ENCODE results near the gene GART.
A peak's percentile ranks its signal among the peaks of the same experiment; 100 is the strongest.

GART gene

DNA sequence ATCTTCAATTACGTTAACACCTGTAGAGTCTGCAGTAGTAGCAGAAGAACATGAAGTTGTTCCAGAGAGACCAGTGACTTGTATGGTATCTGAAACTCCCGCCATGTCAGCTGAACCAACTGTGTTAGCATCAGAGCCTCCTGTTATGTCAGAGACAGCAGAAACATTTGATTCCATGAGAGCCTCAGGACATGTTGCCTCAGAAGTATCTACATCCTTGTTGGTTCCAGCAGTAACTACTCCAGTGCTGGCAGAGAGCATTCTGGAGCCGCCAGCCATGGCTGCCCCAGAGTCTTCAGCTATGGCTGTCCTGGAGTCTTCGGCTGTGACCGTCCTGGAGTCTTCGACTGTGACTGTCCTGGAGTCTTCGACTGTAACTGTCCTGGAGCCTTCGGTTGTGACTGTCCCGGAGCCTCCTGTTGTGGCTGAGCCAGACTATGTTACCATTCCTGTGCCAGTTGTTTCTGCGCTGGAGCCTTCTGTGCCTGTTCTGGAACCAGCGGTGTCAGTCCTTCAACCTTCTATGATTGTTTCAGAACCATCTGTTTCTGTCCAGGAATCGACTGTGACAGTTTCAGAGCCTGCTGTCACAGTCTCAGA is 11.2 kb upstream of the GART start:
- no peak for DNase-seq

DNA sequence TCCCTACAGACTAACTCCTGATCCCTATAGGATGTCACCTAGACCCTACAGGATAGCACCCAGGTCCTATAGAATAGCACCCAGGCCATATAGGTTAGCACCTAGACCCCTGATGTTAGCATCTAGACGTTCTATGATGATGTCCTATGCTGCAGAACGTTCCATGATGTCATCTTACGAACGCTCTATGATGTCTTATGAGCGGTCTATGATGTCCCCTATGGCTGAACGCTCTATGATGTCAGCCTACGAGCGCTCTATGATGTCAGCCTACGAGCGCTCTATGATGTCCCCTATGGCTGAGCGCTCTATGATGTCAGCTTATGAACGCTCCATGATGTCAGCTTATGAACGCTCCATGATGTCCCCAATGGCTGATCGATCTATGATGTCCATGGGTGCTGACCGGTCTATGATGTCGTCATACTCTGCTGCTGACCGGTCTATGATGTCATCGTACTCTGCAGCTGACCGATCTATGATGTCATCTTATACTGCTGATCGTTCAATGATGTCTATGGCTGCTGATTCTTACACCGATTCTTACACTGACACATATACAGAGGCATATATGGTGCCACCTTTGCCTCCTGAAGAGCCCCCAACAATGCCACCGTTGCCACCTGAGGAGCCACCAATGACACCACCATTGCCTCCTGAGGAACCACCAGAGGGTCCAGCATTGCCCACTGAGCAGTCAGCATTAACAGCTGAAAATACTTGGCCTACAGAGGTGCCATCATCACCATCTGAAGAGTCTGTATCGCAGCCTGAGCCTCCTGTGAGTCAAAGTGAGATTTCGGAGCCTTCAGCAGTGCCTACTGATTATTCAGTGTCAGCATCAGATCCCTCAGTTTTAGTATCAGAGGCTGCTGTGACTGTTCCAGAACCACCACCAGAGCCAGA is 10.4 kb upstream of the GART start:
- no peak for DNase-seq

GRCh38 chr21:33551664-33552063 is 9.7 kb upstream of the GART start:
- no peak for DNase-seq

DNA sequence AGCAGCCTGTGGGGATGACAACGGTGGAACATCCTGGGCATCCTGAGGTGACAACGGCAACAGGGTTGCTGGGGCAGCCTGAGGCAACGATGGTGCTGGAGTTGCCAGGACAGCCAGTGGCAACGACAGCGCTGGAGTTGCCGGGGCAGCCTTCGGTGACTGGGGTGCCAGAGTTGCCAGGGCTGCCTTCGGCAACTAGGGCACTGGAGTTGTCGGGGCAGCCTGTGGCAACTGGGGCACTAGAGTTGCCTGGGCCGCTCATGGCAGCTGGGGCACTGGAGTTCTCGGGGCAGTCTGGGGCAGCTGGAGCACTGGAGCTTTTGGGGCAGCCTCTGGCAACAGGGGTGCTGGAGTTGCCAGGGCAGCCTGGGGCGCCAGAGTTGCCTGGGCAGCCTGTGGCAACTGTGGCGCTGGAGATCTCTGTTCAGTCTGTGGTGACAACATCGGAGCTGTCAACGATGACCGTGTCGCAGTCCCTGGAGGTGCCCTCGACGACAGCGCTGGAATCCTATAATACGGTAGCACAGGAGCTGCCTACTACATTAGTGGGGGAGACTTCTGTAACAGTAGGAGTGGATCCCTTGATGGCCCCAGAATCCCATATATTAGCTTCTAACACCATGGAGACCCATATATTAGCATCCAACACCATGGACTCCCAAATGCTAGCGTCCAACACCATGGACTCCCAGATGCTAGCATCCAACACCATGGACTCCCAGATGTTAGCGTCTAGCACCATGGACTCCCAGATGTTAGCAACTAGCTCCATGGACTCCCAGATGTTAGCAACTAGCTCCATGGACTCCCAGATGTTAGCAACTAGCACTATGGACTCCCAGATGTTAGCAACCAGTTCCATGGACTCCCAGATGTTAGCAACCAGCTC is 9.1 kb upstream of the GART start:
- no peak for DNase-seq

DNA sequence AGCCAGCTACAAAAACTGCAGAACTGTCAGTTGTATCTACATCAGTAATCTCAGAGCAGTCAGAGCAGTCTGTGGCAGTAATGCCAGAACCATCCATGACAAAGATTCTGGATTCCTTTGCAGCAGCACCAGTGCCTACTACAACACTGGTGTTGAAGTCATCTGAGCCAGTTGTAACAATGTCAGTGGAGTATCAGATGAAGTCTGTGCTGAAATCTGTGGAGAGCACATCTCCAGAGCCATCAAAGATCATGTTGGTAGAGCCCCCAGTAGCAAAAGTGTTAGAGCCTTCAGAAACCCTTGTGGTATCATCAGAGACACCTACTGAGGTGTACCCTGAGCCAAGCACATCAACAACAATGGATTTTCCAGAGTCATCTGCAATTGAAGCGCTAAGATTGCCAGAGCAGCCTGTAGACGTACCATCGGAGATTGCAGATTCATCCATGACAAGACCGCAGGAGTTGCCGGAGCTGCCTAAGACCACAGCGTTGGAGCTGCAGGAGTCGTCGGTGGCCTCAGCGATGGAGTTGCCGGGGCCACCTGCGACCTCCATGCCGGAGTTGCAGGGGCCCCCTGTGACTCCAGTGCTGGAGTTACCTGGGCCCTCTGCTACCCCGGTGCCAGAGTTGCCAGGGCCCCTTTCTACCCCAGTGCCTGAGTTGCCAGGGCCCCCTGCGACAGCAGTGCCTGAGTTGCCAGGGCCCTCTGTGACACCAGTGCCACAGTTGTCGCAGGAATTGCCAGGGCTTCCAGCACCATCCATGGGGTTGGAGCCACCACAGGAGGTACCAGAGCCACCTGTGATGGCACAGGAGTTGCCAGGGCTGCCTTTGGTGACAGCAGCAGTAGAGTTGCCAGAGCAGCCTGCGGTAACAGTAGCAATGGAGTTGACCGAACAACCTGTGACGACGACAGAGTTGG is 8.2 kb upstream of the GART start:
- DNase-seq, result no peak

GRCh38 chr21:33546086-33546485 is 4.2 kb upstream of the GART start:
- no peak for DNase-seq

DNA sequence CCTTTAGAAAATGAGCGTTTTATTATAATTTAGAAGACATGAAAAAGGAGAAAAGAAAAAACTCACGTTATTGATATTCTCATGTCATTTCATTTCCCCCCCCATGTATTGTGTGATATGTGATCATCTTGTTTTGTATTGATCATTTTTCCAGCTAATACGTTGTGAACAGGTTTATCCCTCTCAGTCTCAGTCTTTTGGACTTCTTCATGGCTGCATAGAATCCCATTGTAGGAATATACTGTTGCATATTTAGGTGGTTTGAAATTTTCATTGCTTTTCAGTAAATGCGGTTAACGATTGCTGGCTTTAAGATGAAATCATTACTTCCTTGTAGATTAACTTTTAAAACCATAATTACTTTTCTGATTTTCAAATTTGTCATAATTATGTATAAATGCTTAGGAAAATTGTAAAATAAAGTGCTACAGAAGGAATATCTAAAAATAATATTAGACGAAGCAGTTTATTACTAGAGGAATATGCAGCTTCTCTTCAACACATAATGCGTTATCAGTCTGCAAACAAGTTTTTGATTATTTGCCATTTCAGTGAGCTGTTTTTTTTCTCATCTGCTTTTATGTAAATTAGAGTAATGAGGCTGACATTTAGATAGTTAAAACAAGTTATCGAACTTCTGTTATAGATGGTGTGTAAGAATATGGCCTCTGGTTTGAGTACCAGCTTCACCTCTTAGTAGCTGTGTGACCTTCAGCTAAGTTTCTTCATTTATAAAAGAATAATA is 2.7 kb upstream of the GART start:
- DNase-seq, result no peak

GRCh38 chr21:33543505-33544129 is 1.7 kb upstream of the GART start:
- no peak for DNase-seq

DNA sequence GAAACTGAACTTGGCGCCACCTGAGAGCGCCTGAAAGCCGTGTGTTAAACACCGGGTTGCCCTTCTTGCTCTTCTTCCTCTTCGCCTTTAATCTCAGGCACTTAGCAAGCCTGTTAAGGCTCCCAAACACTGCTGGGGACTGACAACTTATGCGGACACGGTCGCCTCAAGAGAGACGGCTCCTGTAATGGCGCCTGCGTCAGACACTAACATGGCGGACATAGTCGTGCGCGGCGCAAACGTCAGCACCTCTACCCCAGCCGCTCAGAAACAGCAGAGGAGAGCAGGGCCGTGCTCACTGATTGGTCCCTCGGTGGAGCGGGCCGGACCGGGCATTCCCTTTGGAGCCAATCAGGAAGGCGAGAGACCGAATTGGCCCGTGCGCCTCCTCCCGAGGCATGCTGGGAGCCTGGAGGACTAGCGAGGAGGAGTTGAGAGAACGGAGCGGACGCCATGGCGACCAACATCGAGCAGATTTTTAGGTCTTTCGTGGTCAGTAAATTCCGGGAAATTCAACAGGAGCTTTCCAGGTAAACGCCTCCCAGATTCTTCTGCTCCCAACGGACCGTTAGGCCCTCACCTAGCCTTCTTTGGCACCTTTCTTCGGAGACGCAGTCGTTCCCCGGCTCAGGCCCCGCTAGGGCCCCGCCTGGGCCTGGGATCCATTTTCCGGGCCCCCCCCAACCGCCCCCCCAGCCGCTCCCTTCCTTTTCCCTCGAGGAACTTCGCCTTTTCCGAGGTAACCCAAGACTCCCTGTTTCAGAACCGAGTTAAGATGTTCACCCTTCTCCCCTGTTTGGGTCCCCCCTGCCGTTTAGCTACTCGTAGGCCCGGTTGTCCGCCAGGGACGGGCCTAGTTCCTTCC is 955 bp upstream of the GART start, which contains the start of gene SON:
TSS of gene SON (plus strand) at position 399 of the 865 bp plus-strand sequence. CDS start at position 454, 55 bp downstream.
- peak; percentile 99 for DNase-seq

DNA sequence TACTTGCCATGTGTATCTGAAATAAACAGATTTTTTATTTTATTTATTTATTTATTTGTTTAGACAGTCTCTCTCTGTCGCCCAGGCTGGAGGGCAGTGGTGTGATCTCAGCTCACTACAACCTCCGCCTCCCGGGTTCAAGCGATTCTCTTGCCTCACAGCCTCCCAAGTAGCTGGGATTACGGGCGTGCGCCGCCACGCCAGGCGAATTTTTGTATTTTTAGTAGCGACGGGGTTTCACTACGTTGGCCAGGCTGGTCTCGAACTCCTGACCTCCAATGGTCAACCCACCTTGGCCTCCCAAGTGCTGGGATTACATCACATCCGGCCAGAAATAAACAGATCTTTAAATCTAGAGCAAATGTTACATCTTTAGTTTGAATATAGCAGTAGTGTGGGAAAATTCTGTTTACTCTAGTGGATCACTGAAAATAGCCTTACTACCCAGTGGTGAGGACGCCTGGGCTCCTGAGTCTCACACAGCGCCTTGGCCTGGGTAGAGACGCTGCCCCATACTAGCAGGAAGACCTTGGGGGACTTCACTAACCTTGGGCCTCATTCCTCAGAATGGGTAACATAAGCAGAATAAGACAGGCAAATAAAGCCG is 709 bp downstream of the GART start:
- DNase-seq, result peak; percentile 29

GRCh38 chr21:33540711-33541104 is 1.2 kb downstream of the GART start:
- DNase-seq, result no peak

GRCh38 chr21:33539616-33540015 is 2.3 kb downstream of the GART start:
- no peak for DNase-seq

DNA sequence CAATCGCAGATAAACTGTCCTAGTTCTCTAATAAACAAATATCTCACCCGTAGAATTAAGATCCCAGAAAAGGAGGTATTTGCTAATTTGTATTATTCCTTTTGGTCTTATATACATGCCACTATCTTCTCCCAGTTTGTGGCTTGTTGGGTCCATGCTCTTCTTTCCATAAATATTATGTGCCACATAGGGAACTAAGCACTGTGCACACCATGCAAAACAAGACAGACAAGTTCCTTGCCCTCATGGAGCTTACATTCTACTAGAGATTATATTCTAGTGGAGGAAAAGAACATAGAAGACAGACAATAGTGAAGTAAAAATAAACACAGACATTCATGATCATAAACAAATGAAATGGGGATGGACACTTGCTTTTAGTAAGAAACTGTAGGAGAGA is 4.7 kb downstream of the GART start:
- no peak for DNase-seq

DNA sequence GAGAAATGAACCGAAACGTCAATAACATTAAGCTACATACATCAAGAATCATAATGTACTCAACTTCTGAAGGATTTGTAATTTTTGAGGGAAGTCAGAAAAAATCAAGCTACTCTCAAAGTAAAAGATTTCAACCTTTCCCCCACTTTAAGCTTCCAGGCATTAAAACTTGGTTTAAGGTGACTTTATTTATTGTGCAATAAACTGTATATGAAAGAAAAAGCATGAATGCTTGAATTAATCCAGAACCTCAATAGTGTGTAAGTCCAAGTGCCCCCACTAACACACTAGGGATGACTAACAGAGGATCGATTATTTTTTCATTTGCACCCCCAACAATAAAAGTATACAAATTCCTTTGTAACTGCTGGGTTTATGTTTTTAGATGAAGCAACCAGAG is 10.9 kb downstream of the GART start:
- DNase-seq, result no peak

DNA sequence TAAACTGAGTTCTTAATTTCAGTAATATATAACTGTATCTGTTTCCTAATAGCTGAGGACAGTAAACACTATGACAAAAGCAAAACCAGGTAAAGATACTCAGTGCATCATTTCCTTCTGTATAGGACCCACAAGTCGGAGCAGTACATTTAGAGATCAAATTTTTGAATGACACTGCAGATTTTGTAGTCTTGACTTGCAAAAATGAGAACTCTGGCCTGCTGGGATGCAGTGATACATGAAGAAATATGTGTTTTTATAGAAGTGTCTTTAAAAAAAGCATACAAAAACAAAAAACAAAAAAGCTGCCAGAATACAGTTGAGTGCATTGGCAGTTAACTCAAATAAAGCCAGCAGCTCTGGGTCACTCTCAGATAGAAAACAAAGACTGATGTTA is 19.0 kb downstream of the GART start:
- DNase-seq, result no peak

DNA sequence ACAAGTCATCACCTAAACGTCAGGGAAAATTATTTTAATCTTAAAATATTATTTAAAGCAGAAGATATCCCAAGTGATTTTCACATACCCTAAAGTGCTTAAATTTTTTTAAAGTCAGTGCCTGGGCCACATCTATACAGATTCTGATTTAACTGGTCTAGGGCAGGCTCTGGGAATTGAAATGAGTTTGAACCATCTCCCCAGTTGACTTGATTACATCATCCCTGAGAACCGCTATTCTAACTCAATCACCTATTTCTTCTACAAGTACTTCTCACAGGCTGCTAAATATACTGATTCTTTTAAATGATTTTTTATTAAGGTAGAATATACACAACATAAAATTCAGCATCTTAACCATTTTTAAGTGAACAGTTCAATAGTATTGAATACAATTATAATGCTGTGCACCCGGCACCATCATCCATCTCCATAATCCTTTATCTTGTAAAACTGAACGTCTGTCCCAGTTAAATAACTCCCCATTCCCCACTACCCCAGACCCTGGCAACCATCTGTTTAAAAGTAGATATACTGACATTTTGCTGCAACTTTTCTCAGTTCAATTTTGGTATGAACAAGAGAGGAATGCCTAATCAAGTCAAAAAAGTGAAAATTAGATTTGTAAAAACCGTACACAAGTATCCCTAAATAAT is 19.5 kb downstream of the GART start:
- no peak for DNase-seq

- no peak for DNase-seq
These were observed 23.0 kb downstream of the GART start for GRCh38 chr21:33518899-33519298.

DNA sequence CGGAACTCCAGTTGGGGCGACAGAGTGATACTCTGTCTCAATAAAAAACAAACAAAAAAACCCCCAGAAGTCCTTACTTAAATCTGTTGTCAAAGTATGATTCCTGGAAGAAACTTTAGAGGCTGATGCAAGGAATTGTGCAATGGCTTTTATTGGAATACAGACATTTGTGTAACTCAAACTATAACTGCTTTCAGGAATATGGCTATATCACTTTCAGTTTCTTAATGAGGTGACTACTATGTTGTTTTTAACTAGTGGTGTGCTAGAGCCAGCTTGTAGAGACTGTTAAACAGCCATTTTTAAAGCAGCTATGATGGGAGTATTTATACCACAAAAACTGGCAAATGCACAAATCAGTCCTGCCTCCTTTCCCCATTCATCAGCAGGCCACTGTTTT is 27.7 kb downstream of the GART start:
- DNase-seq, result no peak

DNA sequence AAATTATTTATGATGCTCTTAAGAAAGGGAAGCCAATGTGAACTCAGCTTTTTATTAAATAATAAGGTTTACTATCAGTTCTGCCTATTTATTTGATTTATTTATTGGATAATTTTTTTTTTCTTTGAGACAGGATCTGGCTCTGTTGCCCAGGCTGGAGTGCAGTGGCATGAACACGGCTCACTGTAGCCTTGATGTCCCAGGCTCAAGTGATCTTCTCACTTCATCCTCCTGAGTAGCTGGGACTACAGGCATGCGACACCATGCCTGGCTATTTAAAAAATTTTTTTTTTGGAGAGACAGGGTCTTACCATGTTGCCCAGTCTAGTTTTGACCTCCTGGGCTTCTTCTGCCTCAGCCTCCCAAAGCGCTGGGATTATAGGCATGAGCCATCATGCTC is 29.4 kb downstream of the GART start:
- DNase-seq, result no peak
